Measurements from ENCODE around the gene STMND1. TPM values are rescaled to one million over a fixed set of nuclear protein-coding genes. Genes with fewer than 3 reads are reported as not detected.

The STMND1 gene
- total RNA-seq, 1 experiment from 2014 or later, result not detected

GRCh38 chr6:17081860-17082508 lies 19.9 kb upstream of the STMND1 start:
- Histone ChIP-seq H2BK5ac (ENCODE audit: insufficient read length, low read length) (no peak overlapping the region), H4K91ac (ENCODE audit: insufficient read length, low read depth, low read length) (no peak overlapping the region), H2AFZ (ENCODE audit: low read length) (no peak overlapping the region), H3K79me2 (ENCODE audit: insufficient read depth, low read length) (no peaks in the 10 kb centered on the region), H4K5ac (ENCODE audit: insufficient read length, low read depth, low read length) (no peak overlapping the region), H4K8ac (replicated peaks; ENCODE audit: insufficient read length, low read depth, low read length) (no peak overlapping the region), H3K14ac (ENCODE audit: insufficient read depth, low read length) (no peak overlapping the region), H2BK15ac (ENCODE audit: low read depth, low read length) (no peak overlapping the region), H3K56ac (ENCODE audit: insufficient read length, low read depth, low read length) (no peak overlapping the region), H3K4ac (ENCODE audit: low read depth, low read length) (no peak overlapping the region), H3K4me2 (ENCODE audit: insufficient read depth, insufficient read length, low read length) (no peak overlapping the region), H3K9me3 (ENCODE audit: control insufficient read depth, low read depth, low read length) (no peaks in the 10 kb centered on the region), H3K79me1 (ENCODE audit: insufficient read depth, low read depth, low read length, poor library complexity, severe bottlenecking) (no peaks in the 10 kb centered on the region), H3K27me3 (ENCODE audit: insufficient read depth, low read length) (no peaks in the 10 kb centered on the region), H2BK12ac (ENCODE audit: insufficient read length, low read depth, low read length) (no peak overlapping the region), H3K23ac (ENCODE audit: insufficient read length, low read depth, low read length) (no peak overlapping the region), H3K27ac (ENCODE audit: insufficient read length, low read depth, low read length) (no peak overlapping the region), H2AK5ac (ENCODE audit: insufficient read length, low read length) (no peak overlapping the region), H3K18ac (ENCODE audit: insufficient read length, low read depth, low read length) (no peak overlapping the region), H3K9ac (ENCODE audit: extremely low read depth, insufficient read length, low read length) (no peak overlapping the region), H2BK20ac (ENCODE audit: low read depth, low read length, poor library complexity, severe bottlenecking) (no peak overlapping the region), H4K20me1 (ENCODE audit: control insufficient read depth, insufficient read depth, insufficient read length) (no peaks in the 10 kb centered on the region), H2BK120ac (ENCODE audit: low read depth, low read length, poor library complexity, severe bottlenecking) (no peak overlapping the region), H3T11ph (ENCODE audit: low read length) (no peak overlapping the region), H3K23me2 (ENCODE audit: insufficient read length, low read depth, low read length, poor library complexity, severe bottlenecking) (no peaks in the 10 kb centered on the region), H3K4me1 (ENCODE audit: insufficient read depth, low read length) (no peaks in the 10 kb centered on the region)
- H3K27ac Mint-ChIP-seq, result no peak overlapping the region
- no peak overlapping the region for H3K4me3 Mint-ChIP-seq
- 0 out of 4 replicates have a peak, but pooled peaks cover 3% of the 10 kb centered on the region in 2 experiments for H3K4me1 Mint-ChIP-seq
- TF ChIP-seq CTCF (conservative IDR thresholded peaks at IDR 0.05), result no peak
- no peaks in the 10 kb centered on the region; the same call in 1 of the 2 replicates for H3K27me3 Mint-ChIP-seq (ENCODE audit: low read depth)
- DNase-seq, result no peak
- WGBS (ENCODE audit: extremely low coverage, insufficient read length, low lambda C conversion rate), result no CpG with 5 or more reads among the region's 5 CpGs
- H3K9me3 Mint-ChIP-seq, result no peaks in the 10 kb centered on the region
- H3K36me3 Mint-ChIP-seq (ENCODE audit: insufficient read depth in 1 of 3, low read depth in 3 of 3), result no peaks in the 10 kb centered on the region
